Measurements from ENCODE around the gene GIGYF1. TPM values are rescaled to one million over a fixed set of nuclear protein-coding genes. Genes with fewer than 3 reads are reported as not detected.
A peak's percentile ranks its signal among the peaks of the same experiment; 100 is the strongest.
"Not testable (repeated sequence)": the region's sequence is repeated elsewhere in the genome, so short reads cannot be mapped to it uniquely, and the experiment has no call there.

Gene GIGYF1
- total and polyA plus RNA-seq, 2 experiments from 2014 or later = 14.0 to 53.2 TPM

DNA sequence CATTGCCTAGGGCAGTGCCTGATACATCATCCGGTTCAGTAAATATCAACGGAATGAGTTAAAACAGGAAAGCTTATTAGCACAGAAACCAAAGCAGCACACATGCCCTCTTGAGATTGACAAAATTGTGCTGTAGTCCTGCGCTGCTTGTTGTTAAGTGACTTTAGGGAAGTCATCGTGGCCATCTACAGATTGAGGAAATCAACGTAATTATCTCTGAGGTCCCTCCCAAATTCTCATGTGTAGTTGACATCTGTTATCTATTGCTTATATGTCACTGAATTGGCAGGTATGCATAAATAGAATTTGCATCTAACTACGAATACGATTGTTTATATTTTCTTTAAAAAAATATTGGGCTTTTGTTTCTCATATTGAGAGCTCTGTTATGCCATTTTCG is 24.0 kb downstream of the GIGYF1 start:
- Histone ChIP-seq H3K9me3 (ENCODE audit: low read depth) (no peaks in the 10 kb centered on the region), H3K36me3 (no peaks in the 10 kb centered on the region), H3K4me1 (ENCODE audit: low read depth) (no peaks in the 10 kb centered on the region), H3K27ac (no peak overlapping the region), H3K4me3 (no peak overlapping the region), H3K27me3 (peaks cover 15% of the 10 kb centered on the region)
- TF ChIP-seq, protein P1, sequence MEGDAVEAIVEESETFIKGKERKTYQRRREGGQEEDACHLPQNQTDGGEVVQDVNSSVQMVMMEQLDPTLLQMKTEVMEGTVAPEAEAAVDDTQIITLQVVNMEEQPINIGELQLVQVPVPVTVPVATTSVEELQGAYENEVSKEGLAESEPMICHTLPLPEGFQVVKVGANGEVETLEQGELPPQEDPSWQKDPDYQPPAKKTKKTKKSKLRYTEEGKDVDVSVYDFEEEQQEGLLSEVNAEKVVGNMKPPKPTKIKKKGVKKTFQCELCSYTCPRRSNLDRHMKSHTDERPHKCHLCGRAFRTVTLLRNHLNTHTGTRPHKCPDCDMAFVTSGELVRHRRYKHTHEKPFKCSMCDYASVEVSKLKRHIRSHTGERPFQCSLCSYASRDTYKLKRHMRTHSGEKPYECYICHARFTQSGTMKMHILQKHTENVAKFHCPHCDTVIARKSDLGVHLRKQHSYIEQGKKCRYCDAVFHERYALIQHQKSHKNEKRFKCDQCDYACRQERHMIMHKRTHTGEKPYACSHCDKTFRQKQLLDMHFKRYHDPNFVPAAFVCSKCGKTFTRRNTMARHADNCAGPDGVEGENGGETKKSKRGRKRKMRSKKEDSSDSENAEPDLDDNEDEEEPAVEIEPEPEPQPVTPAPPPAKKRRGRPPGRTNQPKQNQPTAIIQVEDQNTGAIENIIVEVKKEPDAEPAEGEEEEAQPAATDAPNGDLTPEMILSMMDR (IDR thresholded peaks at IDR 0.05; ENCODE audit: low read depth, low read length) = no peak
- DNase-seq (ENCODE audit: low read depth in 1 of 2, low spot score in 1 of 2) = no peak

DNA sequence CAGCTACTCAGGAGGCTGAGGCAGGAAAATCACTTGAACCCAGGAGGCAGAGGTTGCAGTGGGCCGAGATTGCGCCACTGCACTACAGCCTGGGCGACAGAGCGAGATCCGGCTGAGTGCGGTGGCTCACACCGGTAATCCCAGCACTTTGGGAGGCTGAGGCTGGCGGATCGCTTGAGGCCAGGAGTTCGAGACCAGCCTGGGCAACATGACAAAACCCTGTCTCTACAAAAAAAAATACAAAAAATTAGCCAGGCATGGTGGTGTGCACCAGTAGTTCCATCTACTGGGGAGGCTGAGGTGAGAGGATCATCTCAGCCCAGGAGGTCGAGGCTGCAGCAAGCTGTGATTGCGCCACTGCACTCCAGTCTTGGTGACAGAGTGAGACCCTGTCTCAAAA is 24.9 kb downstream of the GIGYF1 start:
- not testable (repeated sequence) for H3K9me3 ChIP-seq (ENCODE audit: low read depth); DNase-seq (ENCODE audit: low read depth in 1 of 2, low spot score in 1 of 2); H3K4me3 ChIP-seq; H3K36me3 ChIP-seq; H3K27ac ChIP-seq; H3K4me1 ChIP-seq (ENCODE audit: low read depth)
- peaks cover 15% of the 10 kb centered on the region for H3K27me3 ChIP-seq

DNA sequence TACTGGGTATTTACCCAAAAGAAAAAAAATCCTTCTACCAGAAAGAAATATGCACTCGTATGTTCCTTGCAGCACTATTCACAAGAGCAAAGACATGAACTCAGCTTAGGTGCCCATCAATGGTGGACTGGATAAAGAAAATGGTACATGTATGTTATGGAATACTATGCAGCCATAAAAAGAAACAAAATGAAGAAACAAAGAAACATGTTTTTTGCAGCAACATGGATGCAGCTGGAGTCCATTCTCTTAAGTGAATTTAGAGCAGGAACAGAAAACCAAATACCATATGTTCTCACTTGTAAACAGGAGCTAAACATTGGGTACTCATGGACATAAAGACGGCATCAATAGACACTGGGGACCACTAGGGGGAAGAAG is 26.0 kb downstream of the GIGYF1 start:
- Histone ChIP-seq H3K27ac (no peak overlapping the region), H3K4me3 (no peak overlapping the region), H3K4me1 (ENCODE audit: low read depth) (no peaks in the 10 kb centered on the region), H3K9me3 (ENCODE audit: low read depth) (no peaks in the 10 kb centered on the region), H3K36me3 (no peaks in the 10 kb centered on the region), H3K27me3 (peaks cover 15% of the 10 kb centered on the region)
- no peak for DNase-seq (ENCODE audit: low read depth in 1 of 2, low spot score in 1 of 2)
- TF ChIP-seq, protein P1 (IDR thresholded peaks at IDR 0.05; ENCODE audit: low read depth, low read length) = no peak

DNA sequence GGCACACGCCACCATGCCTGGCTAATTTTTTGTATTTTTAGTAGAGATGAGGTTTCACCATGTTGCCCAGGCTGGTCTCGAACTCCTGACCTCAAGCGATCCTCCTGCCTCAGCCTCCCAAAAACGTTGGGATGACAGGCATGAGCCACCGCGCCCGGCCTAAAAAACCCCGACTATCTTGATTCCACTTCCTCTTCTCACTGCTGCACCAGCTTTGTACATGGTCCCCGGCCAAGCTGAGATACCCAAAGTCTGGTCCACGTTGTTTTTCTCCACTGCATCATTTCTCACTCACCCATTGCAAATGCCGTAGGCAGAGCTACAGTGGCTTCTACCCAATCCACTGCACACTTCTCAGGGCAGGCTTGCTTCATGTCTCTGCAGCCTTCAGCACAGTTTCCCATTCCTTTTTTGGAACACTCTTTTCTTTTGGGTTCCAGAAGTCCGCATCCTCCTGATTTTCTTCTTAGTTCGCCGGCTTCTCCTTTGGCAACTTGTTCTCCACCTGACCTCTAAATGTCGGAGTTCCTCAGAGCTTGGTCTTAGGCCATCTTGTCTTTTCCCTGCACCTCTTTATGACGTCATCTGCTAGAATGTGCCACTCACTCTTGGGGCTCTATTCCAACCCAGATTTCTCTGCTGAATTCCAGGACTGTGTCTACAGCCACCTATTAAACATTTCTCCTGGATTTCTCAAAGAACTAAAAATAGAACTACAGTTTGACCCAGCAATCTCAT is 26.6 kb downstream of the GIGYF1 start:
- peaks cover 15% of the 10 kb centered on the region for H3K27me3 ChIP-seq
- no peaks in the 10 kb centered on the region for H3K9me3 ChIP-seq (ENCODE audit: low read depth)
- TF ChIP-seq, protein P1 (IDR thresholded peaks at IDR 0.05; ENCODE audit: low read depth, low read length) = no peak
- H3K36me3 ChIP-seq = no peaks in the 10 kb centered on the region
- H3K4me3 ChIP-seq = no peak overlapping the region
- no peak for DNase-seq (ENCODE audit: low read depth in 1 of 2, low spot score in 1 of 2)
- no peak overlapping the region for H3K27ac ChIP-seq
- H3K4me1 ChIP-seq (ENCODE audit: low read depth) = no peaks in the 10 kb centered on the region

DNA sequence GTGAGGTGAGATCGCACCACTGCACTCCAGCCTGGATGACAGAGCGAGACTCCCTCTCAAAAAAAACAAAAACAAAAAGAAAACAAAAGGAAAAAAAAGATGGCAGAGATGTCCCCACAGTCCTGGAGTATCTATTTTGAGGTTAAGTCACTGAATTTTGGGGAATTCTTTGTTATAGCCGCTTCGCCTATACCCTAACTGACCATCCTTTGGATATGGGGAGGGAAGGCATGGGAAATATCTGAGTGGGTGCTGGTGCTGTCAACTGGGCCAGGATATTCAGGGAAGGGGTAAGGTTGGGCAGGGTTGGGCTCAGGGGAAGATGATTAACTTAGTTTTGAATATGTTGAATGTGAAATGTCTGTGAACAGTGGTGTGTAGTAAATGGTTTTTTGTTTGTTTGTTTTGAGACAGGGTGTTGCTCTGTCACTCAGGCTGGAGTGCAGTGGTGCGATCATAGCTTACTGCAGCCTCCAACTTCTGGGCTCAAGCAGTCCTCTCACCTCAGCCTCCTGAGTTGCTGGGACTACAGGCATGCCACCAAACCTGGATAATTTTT is 28.8 kb downstream of the GIGYF1 start:
- no peak for DNase-seq (ENCODE audit: low read depth in 1 of 2, low spot score in 1 of 2)
- Histone ChIP-seq H3K9me3 (ENCODE audit: low read depth) (no peaks in the 10 kb centered on the region), H3K4me1 (ENCODE audit: low read depth) (no peaks in the 10 kb centered on the region), H3K27ac (no peak overlapping the region), H3K4me3 (no peak overlapping the region), H3K36me3 (no peaks in the 10 kb centered on the region), H3K27me3 (peaks cover 12% of the 10 kb centered on the region)
- TF ChIP-seq, protein P1 (IDR thresholded peaks at IDR 0.05; ENCODE audit: low read depth, low read length) = no peak

DNA sequence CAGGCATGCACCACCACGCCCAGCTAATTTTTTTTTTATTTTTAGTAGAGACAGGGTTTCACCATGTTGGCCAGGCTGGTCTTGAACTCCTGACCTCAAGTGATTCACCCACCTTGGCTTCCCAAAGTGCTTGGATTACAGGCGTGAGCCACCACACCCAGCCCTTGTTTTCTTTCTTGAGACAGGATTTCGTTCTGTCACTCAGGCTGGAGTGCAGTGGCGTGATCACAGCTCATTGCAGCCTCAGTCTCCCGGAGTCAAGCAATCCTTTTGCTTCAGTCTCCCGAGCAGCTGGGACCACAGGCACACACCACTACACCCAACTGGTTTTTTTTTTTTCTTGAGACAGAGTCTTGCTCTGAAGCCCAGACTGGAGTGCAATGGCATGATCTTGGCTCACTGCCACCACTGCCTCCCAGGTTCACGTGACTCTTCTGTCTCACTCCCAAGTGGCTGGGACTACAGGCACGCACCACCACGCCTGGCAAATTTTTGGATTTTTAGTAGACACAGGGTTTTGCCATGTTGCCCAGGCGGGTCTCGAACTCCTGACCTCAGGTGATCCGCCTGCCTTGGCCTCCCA is 31.8 kb downstream of the GIGYF1 start:
- H3K4me3 ChIP-seq; H3K4me1 ChIP-seq (ENCODE audit: low read depth); H3K27me3 ChIP-seq; H3K9me3 ChIP-seq (ENCODE audit: low read depth); H3K36me3 ChIP-seq; H3K27ac ChIP-seq: not testable (repeated sequence)
- peak in 1 of 2 donors; percentile 21 for DNase-seq (ENCODE audit: low read depth in 1 of 2, low spot score in 1 of 2)
